HG03378 (cell line): ENCODE data around the gene SEPSECS.

Experiments
- ATAC-seq: cut with Tn5 transposase; IDR thresholded peaks from one replicate; pipeline ENCODE4 v1.9.1; 2021; ENCODE audit warnings: mild to moderate bottlenecking, moderate library complexity; ENCODE audit not compliant: unreplicated experiment

Gene SEPSECS

DNA sequence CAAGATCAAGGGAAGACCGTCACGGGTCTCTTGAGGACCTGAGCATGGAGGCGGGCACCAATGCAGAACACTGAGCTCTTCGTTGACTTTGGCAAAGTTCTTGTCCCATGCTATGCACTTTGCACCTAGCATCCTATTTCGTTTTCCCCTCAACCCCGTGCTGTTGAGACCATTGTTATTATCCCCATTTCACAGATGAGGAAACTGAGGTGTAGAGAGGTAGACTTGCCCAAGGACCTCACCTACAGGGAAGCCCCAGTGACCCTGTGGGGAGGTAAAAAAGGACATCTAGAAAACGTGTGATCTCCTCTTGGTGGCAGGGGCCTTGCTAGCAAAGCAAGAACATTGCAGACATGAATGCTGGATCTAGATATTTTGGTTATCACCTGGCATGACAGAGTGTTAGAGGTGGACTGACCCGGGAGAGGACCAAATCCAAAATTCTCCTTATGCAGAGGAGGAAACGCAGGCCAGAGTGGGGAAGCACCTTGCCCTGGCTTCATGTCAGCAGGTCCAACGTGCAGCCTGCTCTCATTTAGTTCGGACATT is 48.5 kb downstream of the SEPSECS start:
- no peak for ATAC-seq

DNA sequence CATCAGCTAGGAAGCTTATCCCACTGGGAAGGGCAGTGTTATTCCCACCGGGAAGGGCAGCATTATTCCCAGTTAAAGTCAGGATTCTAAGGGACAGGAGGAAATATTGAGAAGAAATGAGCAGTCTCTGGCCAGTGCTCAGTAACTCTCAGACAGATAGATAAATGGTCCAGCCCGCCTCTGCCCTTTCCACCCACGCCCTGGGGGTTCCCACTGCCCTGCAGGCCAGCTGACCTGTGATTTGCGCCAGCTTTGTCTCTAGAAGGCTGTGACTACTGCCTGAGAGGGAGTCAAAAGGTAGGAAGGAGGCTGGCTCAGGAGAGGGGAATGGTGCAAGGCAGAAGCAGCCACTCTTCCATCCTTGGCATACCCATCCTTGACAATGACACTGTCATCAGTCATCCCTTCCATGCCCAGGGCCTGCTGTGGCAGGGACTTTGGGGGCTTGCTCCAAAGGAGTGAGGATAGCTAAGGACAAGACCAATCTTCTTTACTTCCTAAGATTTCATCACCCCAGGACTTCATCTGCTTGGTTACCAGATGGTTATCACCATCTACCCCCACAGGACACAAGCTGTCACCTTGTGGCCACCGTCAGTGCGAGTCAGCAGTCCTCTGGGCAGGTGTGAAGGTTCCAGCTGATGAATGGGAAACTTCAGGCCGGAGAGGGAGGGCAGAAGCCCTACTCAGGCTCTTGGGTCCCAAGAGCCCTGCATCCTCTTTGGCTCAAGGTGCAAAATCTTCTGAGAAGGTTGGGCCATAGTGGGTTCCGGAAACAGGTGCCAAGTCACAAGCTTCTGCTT is 49.5 kb downstream of the SEPSECS start:
- ATAC-seq, result no peak

DNA sequence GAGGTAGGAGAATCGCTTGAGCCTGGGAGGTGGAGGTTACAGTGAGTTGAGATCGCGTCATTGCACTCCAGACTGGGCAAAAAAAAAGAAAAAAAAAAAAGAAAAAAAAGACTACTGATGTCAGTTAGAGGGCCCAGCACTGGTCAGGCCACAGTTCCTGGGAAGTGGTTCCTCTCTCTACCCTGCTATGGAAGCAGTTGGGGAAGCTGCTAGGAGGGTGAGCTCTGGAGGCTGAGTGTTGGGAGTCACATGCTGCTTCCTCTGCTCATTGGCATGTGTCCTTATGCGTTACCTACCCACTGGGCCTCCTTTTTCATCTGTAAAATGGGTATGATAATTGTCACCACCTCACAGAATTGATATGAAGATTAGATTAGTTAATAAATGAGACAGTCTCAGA is 50.7 kb downstream of the SEPSECS start:
- ATAC-seq, result no peak

DNA sequence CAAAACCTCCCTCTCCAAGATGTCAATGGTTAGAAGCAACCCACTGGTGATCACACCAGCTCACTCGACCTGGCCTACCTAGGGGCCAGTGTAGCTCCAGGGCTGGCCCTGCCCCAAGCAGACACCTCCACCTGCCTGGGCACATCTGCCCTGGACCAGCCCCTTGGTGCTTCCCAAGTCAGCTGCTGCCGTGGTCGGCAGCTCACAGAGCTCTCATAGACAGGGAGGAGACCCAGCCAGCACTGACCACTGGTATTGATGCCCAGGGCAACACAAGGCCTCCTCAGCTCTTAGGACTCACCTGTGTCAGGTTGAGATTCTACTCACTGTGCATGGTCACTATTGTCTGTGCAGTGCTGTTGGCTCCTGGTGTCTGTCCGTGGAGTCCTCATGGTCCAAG is 51.7 kb downstream of the SEPSECS start:
- ATAC-seq, result no peak

DNA sequence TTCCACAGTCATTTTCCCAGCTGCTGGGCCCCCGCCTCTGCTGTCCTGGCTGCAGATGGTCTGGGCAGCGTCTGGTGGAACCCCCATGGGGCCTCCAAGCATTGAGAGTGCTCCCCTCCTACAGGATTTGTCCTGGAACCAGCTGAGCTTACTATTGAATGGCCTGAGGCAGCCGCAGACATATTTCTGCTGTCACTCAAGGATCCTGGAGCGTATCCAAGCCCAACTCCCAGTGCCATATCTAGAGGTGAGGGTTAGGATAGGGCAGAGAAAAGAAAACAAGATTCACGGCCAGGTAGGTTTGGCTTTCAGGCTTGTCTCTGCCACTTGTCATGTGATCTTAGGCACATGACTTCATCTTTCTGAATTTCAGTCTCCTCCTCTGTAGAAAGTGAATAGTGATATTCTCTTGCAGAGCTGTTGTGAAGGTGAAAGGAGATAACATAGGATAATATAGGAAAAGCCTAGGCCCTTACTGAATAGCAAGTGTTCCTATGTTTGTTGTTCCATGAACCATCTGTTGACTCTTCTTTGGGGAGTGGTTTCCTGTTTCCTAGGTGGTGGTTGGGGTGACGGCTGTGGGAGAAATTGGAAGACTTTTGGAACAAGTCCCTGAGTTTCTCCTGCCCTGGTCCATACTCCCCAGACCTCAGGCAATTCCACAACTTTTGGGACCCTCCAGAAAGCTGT is 52.3 kb downstream of the SEPSECS start:
- no peak for ATAC-seq

DNA sequence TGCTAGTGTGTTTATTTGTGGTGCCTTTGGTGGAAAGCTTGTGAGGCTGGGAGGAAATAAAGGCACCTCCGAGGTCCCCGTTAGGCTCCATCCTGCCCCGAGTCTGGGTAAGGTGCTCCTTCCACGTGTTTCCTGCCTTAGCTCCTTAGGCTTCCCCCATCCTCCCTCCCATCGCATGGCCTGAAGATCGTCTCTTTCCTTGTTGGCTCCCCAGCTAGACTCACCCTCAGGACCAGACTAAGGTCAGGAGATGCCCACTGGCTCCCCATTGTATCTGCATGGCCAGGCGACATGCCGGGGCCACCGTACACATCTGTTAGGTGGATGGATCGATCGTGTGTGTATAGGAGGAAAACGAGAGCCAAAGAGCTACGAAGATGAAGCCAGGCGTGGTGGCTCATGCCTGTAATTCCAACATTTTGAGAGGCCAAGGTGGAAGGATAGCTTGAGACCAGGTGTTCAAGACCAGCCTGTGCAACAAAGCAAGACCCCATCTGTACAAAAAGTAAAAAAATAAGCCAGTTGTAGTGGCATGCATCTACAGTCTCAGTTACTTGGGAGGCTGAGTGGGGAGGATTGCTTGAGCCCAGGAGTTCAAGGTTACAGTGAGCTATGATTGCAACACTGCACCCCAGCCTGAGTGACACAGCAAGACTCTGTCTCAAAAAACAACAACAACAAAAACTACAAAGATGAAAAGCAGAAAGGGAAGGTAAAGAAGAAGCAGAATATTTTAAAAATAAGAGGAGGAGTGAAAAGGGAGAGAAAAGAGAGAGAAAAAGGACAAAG is 53.7 kb downstream of the SEPSECS start:
- ATAC-seq, result no peak

DNA sequence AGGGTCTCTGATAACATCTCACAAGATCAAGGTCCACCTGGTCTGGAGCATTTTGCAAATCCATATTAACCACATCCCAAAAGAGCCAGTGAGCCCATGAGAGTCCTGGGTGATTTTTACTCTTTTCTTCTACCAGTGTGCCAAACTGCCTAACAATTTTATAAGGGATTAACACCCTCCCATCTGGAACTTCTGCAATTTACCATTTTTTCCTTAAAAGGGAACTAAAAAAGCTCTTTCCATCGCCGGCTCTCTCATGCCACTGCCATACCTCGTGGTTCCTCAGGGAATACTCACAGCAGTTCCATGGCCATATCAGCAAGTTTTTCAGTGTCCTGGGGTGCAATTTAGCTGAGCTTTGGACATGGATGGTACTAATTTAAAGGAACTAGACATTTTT is 55.7 kb downstream of the SEPSECS start:
- no peak for ATAC-seq

DNA sequence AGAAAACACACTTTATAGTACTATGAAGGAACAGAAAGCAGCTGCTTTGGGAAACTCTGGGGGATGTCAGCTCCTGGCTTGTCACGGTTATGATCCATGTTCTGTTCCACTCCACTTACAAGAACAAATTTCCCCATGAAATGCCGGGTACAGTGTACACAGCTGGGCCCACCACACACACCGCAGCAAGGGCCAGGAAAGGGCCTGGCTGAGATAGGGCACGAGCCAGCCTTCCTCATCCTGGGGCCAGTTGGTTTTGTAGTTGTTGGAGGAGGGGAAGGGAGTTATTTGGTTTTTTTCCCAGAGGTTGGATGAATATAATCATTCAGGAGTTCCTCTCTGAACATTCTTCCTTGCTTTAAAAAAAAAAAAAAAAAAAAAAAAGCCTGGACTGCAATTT is 56.8 kb downstream of the SEPSECS start:
- ATAC-seq, result no peak

DNA sequence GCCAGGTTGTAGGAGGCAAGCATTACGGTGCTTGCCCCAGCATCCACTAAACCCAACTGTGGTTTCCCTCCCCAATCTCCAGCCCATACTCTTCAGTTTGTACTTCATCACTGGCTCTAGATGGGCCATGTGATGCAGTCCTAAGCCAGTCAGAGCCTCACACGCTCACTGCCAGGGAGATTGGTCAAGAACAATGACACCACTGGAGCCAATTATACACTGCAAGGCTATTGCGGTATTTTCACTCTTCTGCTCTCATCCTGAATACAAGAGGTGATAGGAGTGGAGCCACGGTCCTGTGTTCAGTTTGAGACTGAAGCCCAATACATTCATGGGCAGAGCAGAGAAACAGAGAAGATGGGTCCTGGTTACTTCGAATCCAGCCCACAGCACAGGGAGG is 58.4 kb downstream of the SEPSECS start:
- no peak for ATAC-seq

DNA sequence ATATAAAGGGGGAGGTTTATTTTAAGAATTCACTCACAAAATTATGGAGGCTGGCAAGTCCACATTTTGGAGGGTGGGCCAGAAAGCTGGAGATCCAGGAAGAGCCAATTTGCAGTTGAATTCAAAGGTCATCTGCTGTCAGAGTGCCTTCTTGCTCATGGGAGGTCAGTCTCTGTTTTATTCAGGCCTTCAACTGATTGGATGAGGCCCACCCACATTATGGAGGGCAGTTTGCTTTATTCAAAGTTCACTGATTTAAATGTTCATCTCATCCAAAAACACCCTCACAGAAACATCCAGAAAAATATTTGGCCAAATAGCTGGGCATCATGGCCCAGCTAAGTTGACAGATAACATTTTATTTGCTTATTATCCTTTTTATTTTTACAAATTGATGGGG is 59.5 kb downstream of the SEPSECS start:
- no peak for ATAC-seq

DNA sequence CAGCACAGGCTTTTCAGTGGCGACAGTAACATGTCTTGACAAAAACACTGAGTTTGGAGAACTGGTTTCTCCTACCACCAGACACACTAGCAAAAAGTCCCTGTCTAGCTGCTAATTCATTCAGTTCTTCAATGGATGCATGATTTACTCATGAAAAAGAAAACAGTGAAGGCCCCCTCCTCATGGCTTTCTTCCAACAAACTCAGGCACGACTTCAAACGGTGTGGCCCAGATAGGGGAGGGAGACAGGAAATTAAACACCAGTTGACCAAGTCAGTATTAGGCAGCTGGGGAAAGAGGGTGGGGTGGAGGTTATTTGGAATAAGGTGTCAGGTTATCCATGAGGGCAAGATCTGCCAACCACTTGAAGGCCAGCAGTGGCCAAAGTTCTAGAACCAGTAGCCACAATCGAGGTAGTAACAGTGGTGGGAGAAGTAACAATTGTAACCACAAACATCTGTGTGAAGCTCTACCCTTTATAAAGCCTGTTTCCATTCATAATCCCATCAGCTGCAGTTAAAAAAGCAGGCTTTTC is 60.2 kb downstream of the SEPSECS start:
- ATAC-seq, result no peak

DNA sequence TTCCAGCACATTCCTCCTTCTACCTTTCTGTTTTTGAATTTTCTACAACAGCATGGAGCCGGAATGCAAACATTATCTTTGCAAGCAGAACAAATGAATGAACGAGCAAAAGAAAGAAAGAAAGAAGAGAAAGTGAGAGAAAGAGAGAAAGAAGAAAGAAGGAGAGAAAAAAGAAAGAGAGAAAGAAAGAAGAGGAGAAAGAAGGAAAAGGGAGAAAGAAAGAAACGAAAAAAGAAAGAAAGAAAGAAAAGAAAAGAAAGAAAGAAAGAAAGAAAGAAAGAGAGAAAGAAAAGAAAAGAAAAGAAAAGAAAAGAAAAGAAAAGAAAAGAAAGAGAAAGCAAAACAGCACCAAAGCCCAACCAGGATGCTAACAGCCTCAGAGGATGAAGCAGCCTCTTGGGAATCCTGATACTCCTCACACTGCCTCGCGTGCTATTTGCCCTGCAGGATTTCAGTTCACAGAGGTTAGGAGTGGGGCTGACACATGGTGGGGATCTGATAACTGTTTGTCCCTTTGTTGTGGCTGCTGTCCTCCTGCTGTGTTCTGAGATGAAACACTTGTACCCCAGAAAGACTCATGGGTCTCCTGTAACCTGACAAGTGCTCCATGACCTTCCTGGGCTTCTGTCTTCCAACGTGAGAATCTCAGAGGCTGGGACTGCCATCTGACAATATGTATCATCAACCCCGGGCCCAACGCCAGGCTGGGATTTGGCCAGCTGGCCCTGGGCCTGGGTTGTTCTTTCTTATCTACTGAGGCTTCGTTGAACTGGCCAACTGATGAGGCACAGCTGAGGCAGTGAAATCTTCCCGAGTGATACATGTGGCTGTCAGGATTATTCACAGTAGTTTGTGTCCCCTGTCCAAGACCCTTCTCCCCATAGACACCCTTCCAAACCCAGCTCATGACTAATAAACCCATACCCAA is 61.0 kb downstream of the SEPSECS start:
- ATAC-seq, result no peak

DNA sequence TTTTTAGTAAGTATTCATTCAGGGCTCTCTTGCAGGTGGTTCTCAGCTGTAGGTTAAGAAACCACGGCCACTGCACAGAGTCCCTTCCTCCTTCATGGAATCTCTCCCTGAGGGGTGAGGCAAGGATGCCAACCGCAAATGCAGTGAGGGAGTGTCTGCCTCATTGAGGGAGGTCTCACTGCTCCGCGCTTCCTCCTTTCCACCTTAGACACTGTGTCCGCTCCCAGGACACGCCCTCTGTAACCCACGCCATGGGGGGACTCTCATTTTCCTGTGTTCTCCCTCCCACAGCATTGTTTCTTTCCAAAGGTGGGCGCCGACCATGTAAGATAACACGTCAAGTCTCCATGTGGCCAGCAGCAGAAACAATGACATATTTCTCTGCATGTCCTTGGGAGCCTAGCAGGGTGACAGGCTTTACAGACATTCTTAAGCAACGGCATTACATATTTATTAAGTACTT is 63.2 kb downstream of the SEPSECS start:
- ATAC-seq, result no peak

DNA sequence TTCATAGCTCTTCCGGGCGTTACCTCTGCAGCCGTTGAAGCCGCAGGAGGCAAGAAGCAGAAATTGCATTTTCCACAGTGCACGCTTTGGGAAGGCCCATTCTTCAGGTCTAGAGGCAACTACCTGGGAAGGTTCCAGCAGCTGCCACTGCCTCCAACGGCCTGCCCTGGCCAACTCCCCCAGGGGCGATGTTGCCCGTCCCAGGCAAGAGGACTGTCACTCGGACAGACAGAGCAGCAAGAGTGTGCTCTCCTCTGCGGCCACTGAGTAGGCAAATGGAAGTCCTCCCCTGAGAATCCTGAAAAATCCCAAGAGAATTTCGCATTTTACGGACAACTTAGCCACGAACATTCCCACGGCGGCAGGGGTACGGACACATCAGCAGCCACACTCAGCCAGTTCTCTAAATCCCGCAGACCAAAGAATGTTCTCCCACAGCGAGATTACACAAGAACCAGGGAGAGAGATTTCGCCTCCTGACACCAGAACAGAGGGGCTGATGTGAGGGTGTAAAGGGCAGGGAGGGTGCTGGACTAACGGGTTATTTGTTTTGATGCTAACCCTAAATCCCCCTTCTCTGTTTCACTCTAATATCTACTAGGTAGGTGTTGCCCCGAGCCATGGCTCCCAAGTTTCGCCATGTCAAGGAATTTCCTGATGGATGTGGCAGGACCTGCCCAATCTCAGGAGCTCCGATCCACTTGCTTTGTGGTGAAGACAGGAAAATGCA is 63.8 kb downstream of the SEPSECS start:
- ATAC-seq, result no peak

DNA sequence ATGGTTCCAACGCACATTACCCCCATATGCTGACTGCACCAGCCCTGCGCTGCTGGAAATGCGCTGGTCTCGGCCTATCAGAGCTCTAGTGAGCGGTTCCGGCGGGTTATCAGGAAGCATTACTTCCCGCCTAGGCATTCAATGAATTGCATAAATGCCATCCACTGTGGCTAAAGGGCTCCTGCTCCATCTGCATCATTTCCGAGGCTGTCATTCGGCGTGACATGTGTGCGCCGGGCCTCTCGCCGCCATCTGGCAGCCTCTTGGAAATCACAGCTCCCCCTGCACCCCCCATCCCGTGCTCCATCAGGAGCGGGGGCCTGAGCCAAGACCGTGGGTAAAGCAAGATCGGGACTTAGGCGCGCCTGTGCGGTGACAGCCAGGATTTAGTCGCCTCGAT is 64.4 kb downstream of the SEPSECS start:
- no peak for ATAC-seq

DNA sequence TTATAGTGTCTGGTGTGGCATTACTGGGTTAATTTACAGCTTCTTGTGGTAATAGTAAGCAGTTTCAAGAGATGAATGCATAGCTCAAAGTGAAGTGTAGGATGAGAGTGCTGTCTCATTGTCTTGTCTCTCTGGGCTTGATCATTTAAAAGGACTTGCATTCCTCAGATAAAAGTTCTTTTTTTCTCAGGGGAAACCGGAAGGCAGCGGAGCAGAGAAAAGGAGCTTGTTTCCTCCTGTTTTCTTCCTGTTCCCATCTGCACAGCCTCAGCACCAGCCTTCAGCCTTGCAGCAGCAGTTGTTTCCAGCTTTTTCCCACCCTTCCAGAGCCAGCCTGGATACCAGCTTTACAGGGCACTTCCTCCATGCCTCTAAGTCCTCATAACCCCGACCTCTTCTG is 68.1 kb downstream of the SEPSECS start:
- ATAC-seq, result no peak

DNA sequence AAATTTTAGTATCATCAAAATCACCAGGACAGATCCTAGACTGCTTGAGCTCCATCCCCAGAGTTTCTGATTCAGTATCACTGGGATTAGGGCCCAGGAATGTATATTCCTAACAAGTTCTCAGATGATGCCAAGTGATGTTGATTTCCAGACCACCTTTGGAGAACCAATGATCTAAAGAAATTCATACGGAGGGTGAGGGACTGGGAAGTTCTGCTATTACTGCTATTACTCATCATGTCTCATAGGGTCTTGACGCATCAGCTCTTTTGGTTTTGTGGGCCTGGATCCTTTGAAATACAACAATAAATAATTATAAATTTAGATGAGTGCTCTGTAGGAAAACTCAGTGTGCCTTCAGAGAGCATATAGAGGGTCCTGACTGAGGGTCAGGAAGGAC is 69.7 kb downstream of the SEPSECS start:
- no peak for ATAC-seq

DNA sequence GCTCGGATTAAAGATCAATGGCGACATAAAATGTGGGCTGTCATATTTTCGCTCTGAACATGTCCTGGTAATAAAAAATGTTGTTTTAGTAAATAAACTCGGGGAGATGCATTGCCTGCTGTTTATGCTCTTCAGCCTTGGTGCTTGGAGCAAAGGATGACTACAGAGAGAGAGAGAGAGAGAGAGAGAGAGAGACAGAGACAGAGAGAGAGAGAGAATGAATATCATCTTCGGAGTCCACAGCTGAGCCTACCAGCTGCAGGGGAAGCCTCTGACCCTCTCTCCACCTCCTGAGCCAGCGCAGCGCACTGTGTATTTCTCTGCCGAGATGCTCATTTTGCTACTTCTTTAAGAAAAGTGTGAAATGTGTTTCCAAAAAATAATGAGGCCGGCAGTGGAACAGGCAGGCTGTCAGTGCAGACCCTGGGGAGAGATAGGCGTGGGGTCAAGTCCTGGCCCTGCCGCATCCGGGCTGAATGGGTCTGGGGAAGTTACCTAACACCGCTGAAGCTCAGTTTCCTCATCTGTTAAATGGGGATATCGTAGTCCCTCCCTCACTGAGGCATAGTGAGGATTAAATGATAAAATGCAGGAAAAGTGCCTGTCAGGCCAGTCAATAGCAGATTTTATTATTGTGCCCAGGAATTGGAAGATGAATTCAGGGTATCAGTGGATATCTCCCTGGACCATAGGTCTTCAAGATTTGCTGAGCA is 71.0 kb downstream of the SEPSECS start:
- no peak for ATAC-seq
